SK-N-DZ (cell line): ENCODE measurements around the gene FAM222B. TPM values are rescaled to one million over a fixed set of nuclear protein-coding genes. Genes with fewer than 3 reads are reported as not detected.
"Not testable (repeated sequence)": the region's sequence is repeated elsewhere in the genome, so short reads cannot be mapped to it uniquely, and the experiment has no call there.

Experiments
- DNase-seq: peaks from one replicate; pipeline ENCODE4 v3.0.0-alpha.2; 2015; ENCODE audit warnings: low spot score
- polyA plus RNA-seq, 2 experiments: library from polyadenylated mRNA; depleted of rRNA; stranded (reverse); fragments of >200 nt; gene quantifications; 2 replicates each; pipeline ENCODE4 v1.2.3, GENCODE V29; 2014

The FAM222B gene, protein sequence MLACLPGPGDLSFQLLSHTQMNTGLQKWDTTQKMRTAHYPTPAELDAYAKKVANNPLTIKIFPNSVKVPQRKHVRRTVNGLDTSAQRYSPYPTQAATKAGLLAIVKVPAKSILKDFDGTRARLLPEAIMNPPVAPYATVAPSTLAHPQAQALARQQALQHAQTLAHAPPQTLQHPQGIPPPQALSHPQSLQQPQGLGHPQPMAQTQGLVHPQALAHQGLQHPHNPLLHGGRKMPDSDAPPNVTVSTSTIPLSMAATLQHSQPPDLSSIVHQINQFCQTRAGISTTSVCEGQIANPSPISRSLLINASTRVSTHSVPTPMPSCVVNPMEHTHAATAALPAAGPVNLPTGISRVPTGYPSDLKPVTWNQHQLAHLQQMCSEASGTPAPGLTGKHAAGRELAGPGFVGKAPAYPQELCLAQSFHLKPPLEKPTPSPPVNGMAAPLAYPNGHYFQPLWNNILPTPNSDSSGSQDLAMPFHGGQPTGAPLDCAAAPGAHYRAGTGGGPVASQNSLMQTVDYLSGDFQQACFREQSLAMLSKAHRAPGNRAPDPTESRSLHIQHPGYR
- 8.2 and 8.3 TPM in 2 replicates for polyA plus RNA-seq (2014; cell fraction: cytosol; rRNA removed)
- polyA plus RNA-seq (2014; cell fraction: nucleus; rRNA removed), result 2.4 and 4.1 TPM in 2 replicates

DNA sequence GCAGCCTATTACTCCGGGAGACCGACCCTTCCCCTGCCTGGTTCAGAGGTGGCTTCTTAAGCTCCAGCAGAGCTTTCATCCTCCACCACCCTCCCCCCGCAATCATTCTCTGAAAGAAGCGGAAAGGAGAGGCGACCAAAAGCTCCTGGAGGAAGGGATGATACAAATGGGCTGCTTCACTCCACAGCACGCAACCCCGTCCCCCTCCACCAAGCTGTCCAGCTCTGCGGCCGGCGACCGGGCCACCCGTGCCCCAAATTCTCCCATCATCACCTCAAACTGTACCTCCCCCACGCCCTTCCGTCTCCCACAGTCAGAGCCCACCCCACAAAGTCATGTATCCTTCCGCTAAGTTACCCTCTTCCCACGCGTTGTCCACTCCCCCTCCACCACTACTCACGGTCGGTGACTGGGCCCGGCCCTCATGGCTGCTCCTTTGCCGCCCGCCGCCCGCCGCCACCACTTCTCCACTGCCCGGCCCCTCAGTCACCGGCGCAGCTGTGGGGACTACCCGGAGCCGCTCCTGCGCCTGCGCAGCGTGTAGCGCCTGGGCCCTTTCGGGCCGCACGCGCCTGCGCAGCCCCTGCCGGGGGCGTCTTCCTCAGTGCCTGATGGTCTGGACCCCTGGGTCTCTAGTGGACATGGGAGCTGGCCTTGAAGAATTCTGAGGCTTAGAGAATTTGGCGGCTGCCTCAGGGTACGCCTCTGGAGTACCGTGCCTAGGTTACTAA, at the start of gene FAM222B:
FAM222B (minus strand) TSS at position 509 of the 731 bp plus-strand sequence. CDS start 76,123 bp downstream, outside the sequence.
- DNase-seq, result peak; percentile 93

DNA sequence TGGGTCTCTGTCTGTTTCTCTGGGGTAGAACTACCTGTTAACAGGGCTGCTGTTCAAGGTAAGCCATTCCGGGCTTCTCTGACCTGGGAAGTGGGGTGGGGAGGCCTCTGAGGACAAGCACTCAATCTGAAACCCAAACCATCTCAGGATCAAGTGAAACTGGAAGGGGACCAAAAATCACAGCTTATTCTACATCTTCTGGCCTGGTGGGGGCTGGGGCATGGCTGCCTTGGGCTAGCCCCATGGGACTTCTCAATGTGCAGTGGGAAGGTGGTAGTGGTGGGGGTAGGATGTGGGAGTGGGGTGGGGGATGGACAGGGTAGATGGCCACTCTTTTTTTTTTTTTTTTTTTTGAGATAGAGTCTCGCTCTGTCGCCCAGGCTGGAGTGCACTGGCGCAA, 49.4 kb upstream of the FAM222B start:
- no peak for DNase-seq

DNA sequence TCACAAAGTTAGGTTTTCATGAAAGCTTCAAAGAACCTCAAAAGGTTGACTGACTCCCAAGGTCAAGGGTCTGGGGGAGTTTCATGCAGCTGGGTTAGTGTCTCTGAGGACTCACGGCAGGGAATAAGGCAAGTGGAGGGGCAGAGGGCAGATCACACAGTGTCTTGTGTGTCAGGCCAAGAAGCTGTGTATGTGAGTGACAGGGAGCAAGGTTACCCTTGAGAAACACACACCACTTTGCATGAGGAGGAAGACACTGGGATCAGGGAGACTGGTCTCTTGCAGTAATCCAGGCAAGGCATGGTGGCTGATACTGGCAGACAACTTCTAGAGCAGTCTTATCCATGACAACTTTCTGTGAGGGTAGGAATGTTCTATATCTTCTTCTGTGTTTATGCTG, 48.6 kb upstream of the FAM222B start:
- no peak for DNase-seq

DNA sequence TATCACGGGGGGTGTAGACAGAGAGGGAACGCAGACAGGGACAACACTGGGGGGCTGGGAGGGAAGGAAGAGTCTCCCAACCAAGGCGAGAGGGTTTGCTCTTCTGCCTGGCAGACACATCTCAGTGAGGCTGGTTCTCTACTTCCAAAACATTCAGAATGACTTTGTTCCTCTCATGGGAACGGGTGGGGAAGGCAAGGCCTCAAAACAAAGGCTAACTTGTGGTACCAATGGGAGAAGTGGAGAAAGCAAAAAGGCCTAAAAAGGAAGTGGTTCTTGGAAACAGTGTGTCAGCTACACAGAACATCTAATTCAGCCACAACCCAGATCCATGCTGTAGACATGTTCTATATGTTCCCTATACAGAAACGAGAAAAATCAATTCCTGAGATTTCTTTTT, 47.4 kb upstream of the FAM222B start:
- no peak for DNase-seq

DNA sequence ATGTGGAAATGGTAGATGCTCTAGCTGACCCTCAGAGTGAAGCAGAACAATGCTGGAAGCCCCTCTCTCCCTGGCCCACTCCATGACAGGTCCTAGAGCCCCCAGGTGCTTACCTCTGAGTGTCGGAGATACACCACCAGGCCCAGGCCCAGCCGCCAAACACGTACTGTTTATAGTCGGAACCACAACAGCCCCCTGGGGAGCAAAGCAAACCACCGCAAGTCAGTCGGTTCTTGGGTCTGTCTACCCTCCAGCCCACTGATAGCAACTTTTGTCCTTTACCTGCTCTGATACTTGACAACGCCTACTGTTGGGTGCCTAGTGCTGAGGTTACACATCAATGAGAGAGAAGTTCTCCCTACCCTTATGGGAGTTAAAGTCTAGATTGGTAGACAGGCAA, 46.2 kb upstream of the FAM222B start:
- no peak for DNase-seq

DNA sequence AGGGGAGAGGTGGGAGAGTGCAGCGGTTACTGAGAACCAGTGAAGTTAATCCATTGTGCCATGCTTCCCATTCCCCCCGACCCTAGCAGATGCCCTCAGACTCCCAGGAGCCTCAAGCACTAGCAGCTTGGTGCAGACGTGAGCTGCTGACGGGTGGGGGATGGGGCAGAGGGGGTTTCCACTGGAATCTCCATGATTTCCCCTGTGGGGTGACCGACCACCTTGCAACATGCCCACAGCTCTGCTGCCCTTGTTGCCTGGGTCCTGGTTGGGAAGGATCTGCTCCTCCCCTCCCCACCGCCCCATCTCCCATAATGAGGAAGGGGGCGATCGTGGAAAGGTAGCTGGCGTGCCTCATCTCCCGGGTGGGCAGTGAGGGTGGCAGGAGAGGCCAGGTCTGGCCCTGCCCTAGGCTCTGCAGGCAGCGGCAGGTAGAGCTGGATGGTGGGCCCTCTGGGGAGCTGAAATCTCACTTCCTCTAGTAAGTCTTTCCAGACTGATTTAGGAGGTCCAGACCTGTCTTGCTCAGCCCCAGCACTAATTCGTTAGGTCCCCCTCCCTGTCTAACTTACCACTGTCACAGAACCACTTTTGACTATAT, 45.4 kb upstream of the FAM222B start:
- DNase-seq, result no peak

DNA sequence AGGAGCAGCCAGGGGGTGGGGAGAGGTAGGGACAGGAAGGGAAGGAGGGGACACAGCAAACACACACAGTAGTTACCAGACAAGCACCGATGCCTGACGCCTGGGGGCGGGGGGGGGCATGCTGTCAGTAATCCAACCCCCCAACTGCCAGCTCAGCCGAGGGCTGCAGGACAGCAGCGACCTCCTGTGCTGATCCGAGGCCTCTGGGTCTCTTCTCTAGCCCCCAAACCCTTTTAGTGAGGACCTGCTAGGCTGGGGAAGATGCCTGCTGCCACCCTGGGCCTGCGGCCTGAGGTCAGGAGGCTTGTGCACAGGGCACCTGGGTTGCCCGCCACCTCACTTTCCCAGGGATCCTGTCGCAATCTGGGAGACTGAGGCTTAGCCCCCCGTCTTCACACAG, 43.4 kb upstream of the FAM222B start:
- DNase-seq, result no peak

DNA sequence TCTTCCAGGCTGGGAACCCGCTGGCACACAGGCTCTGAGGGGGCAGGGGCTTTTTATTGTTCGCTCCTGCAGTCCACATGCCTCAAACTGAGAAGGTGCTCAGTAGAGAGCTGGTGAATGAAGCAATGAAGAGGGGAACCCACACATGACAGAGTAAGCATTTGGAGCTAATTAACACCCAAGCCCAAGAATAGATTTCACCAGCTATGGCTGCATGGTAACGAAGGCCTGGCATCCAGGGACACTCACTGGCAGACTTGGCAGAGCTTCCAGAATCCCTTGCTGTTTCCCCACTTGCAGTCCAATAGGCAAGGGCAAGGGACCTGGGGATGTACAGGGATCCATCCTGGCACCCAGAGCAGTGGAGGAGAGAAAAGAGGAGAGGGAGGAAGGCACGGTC, 42.8 kb upstream of the FAM222B start:
- no peak for DNase-seq

DNA sequence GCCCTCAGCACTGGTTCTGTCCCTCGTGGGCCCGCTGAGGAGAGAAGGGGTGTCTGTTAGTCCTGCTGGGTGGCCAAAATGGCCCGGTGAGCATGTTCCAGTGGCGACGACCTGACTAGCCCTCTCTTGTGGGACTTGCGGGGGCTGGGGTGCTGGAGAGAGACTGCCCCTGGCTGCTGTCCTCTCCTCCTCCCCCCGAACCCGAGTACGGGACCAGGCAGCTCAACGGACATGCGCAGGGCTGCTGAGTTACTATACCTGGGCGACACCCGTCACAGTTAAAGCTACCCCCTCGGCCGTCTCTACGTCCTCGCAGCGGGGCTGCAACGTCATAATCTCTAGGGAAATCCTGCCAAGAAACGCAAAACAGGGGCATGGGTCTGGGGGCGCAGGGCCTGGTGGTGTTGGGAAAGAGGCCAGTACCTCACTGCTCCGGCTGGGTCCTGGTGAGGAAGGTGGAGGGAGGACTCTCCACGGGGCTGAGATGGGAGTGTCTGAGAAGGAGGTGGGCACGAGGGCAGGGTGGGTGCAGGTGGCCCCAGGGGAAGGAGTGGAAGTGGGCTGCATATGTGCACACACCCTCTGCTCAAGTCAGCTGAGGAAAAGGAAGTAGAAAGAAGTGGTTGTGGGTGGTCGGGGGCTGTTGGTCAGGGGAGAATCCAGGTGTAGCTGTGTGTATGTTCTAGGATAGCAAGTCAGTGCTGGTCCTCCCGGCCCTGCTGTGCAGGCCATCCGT, 41.5 kb upstream of the FAM222B start:
- DNase-seq, result no peak

DNA sequence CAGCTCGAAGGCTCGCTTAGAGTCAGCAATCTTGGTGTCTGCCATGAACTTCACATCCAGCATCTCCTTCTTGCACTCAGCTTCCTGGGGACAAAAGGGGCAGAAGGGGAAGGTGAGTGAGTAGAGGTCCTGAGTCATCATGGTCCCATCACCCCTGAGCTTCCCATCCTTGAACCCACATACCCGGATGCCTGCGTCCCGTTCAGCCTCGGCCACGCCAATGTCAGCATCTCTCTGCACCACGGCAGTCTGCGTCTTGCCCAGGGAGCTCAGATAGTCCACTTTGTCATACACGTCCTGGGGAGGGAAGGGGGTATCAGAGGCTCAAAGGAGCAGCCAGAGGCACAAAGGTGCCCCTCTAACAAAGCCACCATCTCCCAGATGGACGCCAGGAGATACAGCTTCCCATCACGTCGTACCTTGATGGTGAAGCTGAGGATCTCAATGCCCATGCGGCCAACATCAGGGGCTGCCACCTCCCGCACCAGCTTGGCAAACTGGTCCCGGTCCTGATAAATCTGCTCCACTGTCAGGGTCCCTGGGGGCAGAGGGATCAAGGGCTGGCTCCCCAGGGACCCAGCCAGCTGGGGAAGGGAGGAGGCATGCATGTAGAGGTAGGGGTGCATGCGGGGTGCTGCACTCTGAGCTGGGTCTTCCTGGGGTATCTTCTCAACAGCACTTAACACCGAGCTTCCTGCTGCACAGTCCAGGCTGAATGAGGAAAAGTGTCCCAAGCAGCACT, 39.7 kb upstream of the FAM222B start:
- DNase-seq, result no peak

DNA sequence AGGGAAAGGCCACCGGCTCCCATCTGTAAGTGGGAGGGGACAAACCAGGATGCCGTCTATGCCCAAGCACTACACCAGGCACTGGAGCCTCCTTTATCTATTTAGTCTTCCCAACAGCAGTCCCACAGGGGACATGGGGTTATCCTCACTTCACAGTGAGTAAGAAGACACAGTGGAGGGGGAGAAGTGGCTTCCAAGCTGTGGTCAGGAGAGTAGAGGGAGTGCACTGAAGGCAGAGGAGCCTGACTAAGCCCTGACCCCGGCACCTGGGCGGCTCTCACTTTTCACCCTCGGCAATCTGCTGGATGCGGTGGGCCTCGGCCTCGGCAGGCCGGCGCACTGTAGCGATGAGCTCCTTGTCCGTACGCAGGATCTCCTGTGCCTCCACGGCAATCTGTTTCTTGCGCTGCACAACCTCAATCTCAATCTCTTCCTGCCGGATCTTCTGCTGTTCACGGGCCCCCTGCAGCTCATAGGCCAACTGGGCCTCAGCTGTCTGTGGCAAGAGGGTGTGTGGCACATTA, 39.0 kb upstream of the FAM222B start:
- no peak for DNase-seq

DNA sequence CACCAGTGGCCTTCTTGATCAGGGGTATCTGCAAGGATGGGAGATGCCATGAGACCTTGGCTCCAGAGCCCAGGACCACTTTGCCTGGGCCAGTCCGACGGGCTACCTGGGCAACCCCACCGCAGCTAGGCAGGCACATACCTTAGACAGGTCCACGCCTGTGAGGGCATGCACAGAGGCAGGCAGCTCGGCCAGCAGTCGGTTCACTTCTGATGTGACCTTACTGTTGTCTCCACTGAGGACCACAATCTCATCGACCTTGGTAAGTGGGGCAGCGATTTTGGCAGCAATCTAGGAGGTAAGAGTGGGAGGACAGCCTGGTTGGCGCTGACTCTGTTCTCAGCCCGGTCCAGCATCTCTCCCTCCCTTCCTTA, 38.0 kb upstream of the FAM222B start:
- no peak for DNase-seq

DNA sequence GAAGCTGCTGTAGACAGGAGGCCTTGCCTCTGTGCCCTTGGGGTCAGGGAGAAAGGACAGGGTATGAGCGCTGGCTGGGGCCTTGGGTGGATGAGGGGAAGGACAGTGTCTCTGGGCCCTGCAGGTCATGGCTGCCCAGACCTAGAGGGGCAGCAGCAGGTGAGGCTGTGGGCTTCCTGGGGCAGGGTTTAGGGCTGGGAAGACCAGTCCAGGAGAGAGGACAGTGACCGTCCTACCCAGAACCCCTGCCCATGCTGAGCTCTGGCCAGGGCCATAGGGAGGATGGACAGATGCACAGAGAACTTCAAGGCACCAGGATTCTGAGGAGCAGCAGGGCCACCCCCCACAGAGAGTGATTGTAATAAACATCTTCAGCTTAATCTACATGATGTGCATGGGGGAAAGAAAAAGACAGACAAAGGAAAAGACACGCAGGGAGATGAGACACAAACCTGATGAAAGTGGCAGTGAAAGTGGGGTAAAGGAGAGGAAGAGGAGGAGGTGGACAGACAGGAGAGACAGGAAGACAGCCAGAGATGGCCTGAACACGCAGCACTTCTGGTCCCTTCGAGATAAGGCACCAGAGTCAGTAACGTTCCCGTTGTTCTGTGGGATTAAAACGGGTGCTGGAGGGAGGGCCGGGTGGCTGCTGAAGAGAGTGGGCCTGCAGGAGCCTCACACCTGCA, 37.4 kb upstream of the FAM222B start:
- no peak for DNase-seq

DNA sequence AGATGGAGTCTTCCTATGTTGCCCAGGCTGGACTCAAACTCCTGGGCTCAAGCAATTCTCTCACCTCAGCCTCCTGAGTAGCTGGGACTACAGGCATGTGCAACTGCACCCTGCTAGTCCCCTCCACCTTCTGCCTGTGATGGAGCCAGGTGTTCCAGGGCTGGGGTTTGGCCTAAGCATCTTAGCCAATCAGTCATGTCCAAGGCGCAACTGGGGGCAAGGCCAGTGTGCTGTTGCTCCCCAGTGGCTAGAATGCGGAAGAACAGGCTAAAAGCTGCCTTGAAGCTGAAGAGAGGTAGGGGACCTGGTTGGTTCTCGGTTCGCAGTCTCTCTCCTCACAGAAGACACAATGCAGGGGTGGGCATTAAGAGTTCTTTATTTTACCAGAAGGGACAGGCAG, 36.4 kb upstream of the FAM222B start:
- DNase-seq, result peak; percentile 52

DNA sequence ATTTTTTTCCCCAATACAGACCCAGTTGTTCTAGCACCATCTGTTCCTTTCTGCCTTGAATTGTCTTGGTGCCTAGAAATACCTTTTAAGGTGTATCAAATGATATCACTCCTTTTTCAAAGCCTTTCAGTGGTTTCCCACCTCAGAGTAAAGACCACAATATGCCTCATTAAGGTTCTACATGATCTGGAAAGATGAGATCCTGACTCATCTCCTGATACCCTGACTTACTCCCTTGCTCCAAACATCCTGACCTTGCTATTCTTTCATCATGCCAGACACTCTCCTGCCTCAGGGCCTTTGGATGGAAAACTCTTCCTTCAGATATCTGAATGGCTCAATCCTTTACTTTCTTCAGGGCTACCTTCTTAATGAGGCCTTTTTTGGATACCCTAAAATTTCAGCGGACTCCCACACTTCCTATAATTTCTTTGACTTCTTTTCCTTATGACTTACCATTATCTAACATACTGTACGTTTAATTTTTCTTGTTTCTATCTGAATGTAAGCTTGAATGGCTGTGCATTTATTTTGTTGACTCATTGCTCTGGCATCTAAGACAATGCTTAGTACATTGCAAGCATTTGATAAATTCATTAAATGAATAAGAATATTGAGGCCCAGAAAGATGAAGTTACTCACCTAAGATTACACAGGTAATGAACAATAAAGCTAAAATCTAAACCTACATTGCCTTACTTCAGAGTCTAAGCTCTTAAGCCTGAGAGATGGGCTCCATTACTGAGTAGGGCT, 35.7 kb upstream of the FAM222B start:
- no peak for DNase-seq

DNA sequence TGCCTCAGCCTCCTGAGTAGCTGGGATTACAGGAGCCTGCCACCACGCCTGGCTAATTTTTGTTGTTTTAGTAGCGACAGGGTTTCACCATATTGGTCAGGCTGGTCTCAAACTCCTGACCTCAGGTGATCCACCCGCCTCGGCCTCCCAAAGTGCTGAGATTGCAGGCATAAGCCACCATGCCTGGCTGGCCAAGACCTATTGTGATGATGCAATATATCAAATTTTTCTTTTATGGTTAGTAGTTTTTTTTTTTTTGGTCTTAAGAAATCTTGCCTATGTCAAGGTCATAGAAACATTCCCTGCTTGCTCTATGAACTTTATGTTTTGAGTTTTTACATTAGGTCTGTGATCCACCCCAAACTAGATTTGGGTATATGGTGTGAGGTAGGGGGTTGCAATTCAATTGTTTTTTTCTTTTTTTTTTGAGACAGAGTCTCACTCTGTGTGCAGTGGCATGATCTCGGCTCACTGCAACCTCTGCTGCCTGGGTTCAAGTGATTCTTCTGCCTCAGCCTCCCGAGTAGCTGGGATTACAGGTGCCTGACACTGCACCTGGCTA, 34.6 kb upstream of the FAM222B start:
- not testable (repeated sequence) for DNase-seq

DNA sequence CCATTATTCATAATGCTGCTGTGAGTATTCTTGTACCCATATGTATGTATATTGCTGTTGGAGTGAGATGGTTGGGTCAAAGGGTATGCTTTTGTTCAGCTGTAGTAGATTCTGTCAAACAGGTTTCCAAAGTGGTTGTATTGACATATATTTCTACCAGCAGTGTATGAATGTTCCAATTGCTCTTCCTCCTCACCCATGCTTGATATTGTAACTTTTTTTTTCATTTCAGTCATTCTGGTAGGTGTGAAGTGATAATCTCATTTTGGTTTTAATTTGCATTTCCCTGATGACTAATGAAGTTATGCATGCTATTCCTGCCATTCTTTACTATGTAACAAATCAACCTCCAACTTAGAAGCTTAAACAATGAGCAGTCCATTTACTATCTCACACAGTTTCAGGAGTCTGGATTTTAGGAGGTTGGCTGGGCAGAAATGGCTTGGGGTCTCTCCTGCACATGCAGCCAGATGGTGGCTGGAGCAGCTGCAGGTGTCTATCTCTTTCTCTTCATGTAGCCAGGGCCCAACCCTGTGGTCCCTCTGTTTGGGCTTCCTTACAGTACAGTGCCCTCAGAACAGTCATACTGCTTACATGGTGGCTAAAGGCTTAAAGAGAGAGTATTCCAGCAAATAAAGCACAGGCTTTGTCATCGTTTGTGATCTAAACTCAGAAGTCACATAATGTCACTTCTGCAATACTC, 33.4 kb upstream of the FAM222B start:
- DNase-seq, result no peak

DNA sequence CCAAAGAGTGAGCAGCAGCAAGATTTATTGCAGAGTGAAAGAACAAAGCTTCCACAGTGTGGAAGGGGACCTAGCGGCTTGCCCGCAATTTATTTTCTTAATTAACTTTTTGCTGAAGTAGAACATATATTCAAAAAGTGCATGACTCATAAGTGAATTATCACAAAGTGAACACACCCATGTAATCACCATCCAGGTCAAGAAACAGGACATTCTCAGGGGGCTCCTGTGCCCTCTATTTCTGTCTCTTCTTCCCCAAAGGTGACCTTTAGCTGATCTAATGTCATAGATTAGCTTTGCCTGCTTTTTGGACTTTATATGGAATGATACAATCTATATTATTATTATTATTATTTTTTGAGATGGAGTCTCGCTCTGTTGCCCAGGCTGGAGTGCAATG, 32.2 kb upstream of the FAM222B start:
- no peak for DNase-seq
